Gastroesophageal sphincter (tissue), 4 donors: ENCODE results near the gene HIF1A. TPM values are rescaled to one million over a fixed set of nuclear protein-coding genes. Genes with fewer than 3 reads are reported as not detected.

Source experiments
- ATAC-seq: fragments of 150-250 bp; one replicate; pipeline ENCODE4 v1.9.1; 2016; ENCODE audit warnings: mild to moderate bottlenecking, moderate library complexity
- H3K27ac ChIP-seq, 4 donors: fragments of 200-600 bp; sonication (generic) in 3 of 4; 1 replicate in 3 of 4; 2 replicates in 1 of 4; pipeline ENCODE4 v1.5.1; 2016 to 2019
- H3K27me3 ChIP-seq: fragments of 200-600 bp; sonication (generic); one replicate; pipeline ENCODE4 v1.5.1; 2019
- H3K36me3 ChIP-seq, 2 donors: fragments of 200-600 bp; sonication (generic); one replicate each; pipeline ENCODE4 v1.5.1; 2019; ENCODE audit warnings: control low read depth in 1 of 2
- H3K4me1 ChIP-seq, 3 donors: fragments of 200-600 bp; sonication (generic); 1 replicate in 2 of 3; 2 replicates in 1 of 3; pipeline ENCODE4 v1.5.1; 2016 to 2019; ENCODE audit warnings: control low read depth in 2 of 3
- H3K4me3 ChIP-seq, 2 donors: fragments of 200-600 bp; sonication (generic); one replicate each; pipeline ENCODE4 v1.5.1; 2019; ENCODE audit warnings: mild to moderate bottlenecking in 1 of 2, moderate library complexity in 1 of 2
- H3K9me3 ChIP-seq, 3 donors: fragments of 200-600 bp; sonication (generic); one replicate each; pipeline ENCODE4 v1.5.1; 2017 to 2019; ENCODE audit warnings: control low read depth in 2 of 3
- EP300 ChIP-seq: sonication (generic); formaldehyde crosslinking; IDR thresholded peaks from one replicate; pipeline ENCODE4 v1.6.1; 2017; ENCODE audit warnings: antibody characterized with exemption, mild to moderate bottlenecking
- POLR2A ChIP-seq, 2 donors: fragments of 450-650 bp; IDR thresholded peaks; one replicate each; pipeline ENCODE4 v1.6.1; 2017; ENCODE audit warnings: antibody characterized with exemption in 2 of 2, mild to moderate bottlenecking in 2 of 2, moderate library complexity in 1 of 2
- POLR2AphosphoS5 ChIP-seq: sonication (generic); formaldehyde crosslinking; IDR thresholded peaks from one replicate; pipeline ENCODE4 v1.6.1; 2017; ENCODE audit warnings: antibody characterized with exemption
- WGBS, 2 donors: methylation state at CpG; one replicate each; pipeline ENCODE4 v1.1.5; 2018; ENCODE audit warnings: low coverage in 1 of 2; 5-methylcytosine and 5-hydroxymethylcytosine counted together
- total RNA-seq, 4 donors: library from RNA; depleted of rRNA; stranded (reverse); fragments of >200 nt; gene quantifications; one replicate each; pipeline ENCODE4 v1.1.0, GENCODE V29; 2016
- TF ChIP-seq, protein P1 (sequence below), 4 experiments: fragments of 200-600 bp in 2 of 4; fragments of 450-650 bp in 2 of 4; sonication (generic) in 1 of 4; IDR thresholded peaks; one replicate each; pipeline ENCODE4 v1.5.1; 2017 to 2019; ENCODE audit warnings: antibody characterized with exemption in 4 of 4, mild to moderate bottlenecking in 2 of 4, moderate library complexity in 2 of 4

Gene HIF1A
- total RNA-seq, 4 donors from 2014 or later, result 84.3 to 120 (median 111) TPM

DNA sequence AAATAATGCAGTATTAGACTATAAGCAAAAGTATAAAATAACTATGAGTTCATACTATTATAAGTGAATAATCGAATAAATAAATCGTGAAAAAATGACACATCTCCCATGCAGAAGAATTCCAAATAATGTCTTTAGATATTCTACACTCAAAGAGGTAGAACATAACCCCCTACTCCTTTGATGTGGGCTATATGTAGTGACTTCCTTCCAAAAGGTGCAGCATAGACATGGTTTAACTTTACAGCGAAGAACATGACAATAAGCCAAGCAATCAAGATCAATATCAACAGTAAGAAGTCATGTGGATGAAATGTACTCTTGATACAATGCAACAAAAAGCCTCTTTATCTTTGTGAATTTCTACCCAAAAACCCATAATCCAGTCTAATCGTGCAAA, 46.0 kb upstream of the HIF1A start:
- Histone ChIP-seq H3K4me1 (peaks cover 0 to 11% (median 0%) of the 10 kb centered on the region in 3 donors), H3K27ac (no peak overlapping the region), H3K27me3 (no peaks in the 10 kb centered on the region), H3K4me3 (no peak overlapping the region), H3K36me3 (no peaks in the 10 kb centered on the region), H3K9me3 (no peaks in the 10 kb centered on the region)
- TF ChIP-seq EP300, result no peak
- TF ChIP-seq POLR2AphosphoS5, result no peak
- TF ChIP-seq POLR2A (IDR thresholded peaks at IDR 0.05), result no peak
- TF ChIP-seq, protein P1, sequence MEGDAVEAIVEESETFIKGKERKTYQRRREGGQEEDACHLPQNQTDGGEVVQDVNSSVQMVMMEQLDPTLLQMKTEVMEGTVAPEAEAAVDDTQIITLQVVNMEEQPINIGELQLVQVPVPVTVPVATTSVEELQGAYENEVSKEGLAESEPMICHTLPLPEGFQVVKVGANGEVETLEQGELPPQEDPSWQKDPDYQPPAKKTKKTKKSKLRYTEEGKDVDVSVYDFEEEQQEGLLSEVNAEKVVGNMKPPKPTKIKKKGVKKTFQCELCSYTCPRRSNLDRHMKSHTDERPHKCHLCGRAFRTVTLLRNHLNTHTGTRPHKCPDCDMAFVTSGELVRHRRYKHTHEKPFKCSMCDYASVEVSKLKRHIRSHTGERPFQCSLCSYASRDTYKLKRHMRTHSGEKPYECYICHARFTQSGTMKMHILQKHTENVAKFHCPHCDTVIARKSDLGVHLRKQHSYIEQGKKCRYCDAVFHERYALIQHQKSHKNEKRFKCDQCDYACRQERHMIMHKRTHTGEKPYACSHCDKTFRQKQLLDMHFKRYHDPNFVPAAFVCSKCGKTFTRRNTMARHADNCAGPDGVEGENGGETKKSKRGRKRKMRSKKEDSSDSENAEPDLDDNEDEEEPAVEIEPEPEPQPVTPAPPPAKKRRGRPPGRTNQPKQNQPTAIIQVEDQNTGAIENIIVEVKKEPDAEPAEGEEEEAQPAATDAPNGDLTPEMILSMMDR (IDR thresholded peaks at IDR 0.05), result no peak
- WGBS, 2 donors, result 64 to 91% methylated on average over 2 to 4 of the region's 4 CpGs
- no peak for ATAC-seq

DNA sequence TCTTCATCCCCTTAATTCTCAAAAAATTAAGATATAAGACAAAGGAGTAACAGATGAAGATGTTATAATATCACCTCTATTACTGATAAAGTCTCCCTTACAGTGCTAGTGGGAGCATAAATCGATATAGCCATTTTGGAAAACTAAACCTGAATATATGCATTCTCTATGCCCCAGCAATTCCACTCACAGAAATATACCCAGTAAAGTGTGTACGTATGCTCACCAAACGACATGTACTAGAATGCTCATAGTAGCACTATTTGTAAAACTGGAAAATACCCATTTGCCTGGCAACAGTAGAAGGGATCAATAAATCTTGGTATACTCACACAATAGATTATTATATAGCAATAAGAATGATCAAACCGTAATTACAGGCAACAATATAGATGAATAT, 44.0 kb upstream of the HIF1A start:
- no peak for ATAC-seq
- no peaks in the 10 kb centered on the region for H3K9me3 ChIP-seq
- no peak overlapping the region for H3K27ac ChIP-seq
- TF ChIP-seq EP300 (no peak), POLR2A (IDR thresholded peaks at IDR 0.05) (no peak), POLR2AphosphoS5 (no peak)
- TF ChIP-seq, protein P1 (IDR thresholded peaks at IDR 0.05), result no peak
- H3K36me3 ChIP-seq, result no peaks in the 10 kb centered on the region
- H3K4me1 ChIP-seq, result peaks cover 0 to 13% (median 0%) of the 10 kb centered on the region in 3 donors
- no peaks in the 10 kb centered on the region for H3K27me3 ChIP-seq
- H3K4me3 ChIP-seq, result no peak overlapping the region
- 97% methylated on average over 3 to 4 of the region's 4 CpGs for WGBS, 2 donors

- Histone ChIP-seq H3K27me3 (no peaks in the 10 kb centered on the region), H3K36me3 (no peaks in the 10 kb centered on the region), H3K4me1 (peaks cover 0 to 13% (median 0%) of the 10 kb centered on the region in 3 donors), H3K9me3 (no peaks in the 10 kb centered on the region), H3K27ac (no peak overlapping the region), H3K4me3 (no peak overlapping the region)
- no peak for ATAC-seq
- TF ChIP-seq EP300, result no peak
- TF ChIP-seq POLR2AphosphoS5, result no peak
- TF ChIP-seq POLR2A (IDR thresholded peaks at IDR 0.05), result no peak
- TF ChIP-seq, protein P1 (IDR thresholded peaks at IDR 0.05), result no peak
- 60 to 76% methylated on average over 5 of the region's 5 CpGs for WGBS, 2 donors
Observed at GRCh38 chr14:61652526-61653262, 42.6 kb upstream of the HIF1A start.

GRCh38 chr14:61653507-61653906, 41.8 kb upstream of the HIF1A start:
- TF ChIP-seq POLR2AphosphoS5, result peak; percentile 15
- TF ChIP-seq, protein P1 (IDR thresholded peaks at IDR 0.05), result no peak
- Histone ChIP-seq H3K27ac (no peak overlapping the region), H3K9me3 (no peaks in the 10 kb centered on the region), H3K27me3 (no peaks in the 10 kb centered on the region), H3K36me3 (no peaks in the 10 kb centered on the region), H3K4me1 (peaks cover 0 to 13% (median 0%) of the 10 kb centered on the region in 3 donors), H3K4me3 (no peak overlapping the region)
- 28 to 32% methylated on average over 4 to 6 of the region's 6 CpGs for WGBS, 2 donors
- ATAC-seq, result peak; percentile 48

GRCh38 chr14:61654026-61654425, 41.3 kb upstream of the HIF1A start:
- H3K27ac ChIP-seq, result no peak overlapping the region
- no peak overlapping the region for H3K4me3 ChIP-seq
- 43 to 86% methylated on average over 1 of the region's 1 CpG for WGBS, 2 donors
- H3K27me3 ChIP-seq, result no peaks in the 10 kb centered on the region
- peaks cover 0 to 13% (median 0%) of the 10 kb centered on the region in 3 donors for H3K4me1 ChIP-seq
- no peaks in the 10 kb centered on the region for H3K36me3 ChIP-seq
- TF ChIP-seq EP300, result no peak
- TF ChIP-seq, protein P1 (IDR thresholded peaks at IDR 0.05), result no peak
- no peaks in the 10 kb centered on the region for H3K9me3 ChIP-seq
- ATAC-seq, result no peak
